Coronary artery (tissue), 2 donors: ENCODE data around the gene FOXD1.
"Not testable (repeated sequence)": the region's sequence is repeated elsewhere in the genome, so short reads cannot be mapped to it uniquely, and the experiment has no call there.

Source experiments
- DNase-seq: peaks from one replicate; pipeline ENCODE4 v3.0.0-alpha.2; 2017; ENCODE audit warnings: low spot score
- H3K27ac ChIP-seq, 2 donors: fragments of 200-600 bp; sonication (generic); one replicate each; pipeline ENCODE4 v1.5.1; 2016 to 2019
- H3K4me3 ChIP-seq: fragments of 200-600 bp; sonication (generic); 2 replicates; pipeline ENCODE4 v1.5.1; 2016; ENCODE audit warnings: mild to moderate bottlenecking, moderate library complexity
- CTCF ChIP-seq: fragments of 200-600 bp; sonication (generic); IDR thresholded peaks from one replicate; pipeline ENCODE4 v1.5.1; 2019; ENCODE audit warnings: antibody characterized with exemption

FOXD1 gene

GRCh38 chr5:73490088-73490487 is 41.5 kb upstream of the FOXD1 start:
- no peak for TF ChIP-seq CTCF
- Histone ChIP-seq H3K27ac (no peak overlapping the region), H3K4me3 (no peak overlapping the region)
- no peak for DNase-seq

- DNase-seq, result no peak
Measured at GRCh38 chr5:73488806-73489205, 40.2 kb upstream of the FOXD1 start.

GRCh38 chr5:73487815-73488214 is 39.2 kb upstream of the FOXD1 start:
- H3K27ac ChIP-seq, result no peak overlapping the region
- no peak overlapping the region for H3K4me3 ChIP-seq
- TF ChIP-seq CTCF, result no peak
- no peak for DNase-seq

More at GRCh38 chr5:73488806-73489205, 40.2 kb upstream of the FOXD1 start:
- no peak for TF ChIP-seq CTCF
- Histone ChIP-seq H3K27ac (no peak overlapping the region), H3K4me3 (no peak overlapping the region)

- not testable (repeated sequence) for DNase-seq, H3K27ac ChIP-seq, H3K4me3 ChIP-seq
Measured at GRCh38 chr5:73487257-73487656, 38.7 kb upstream of the FOXD1 start.

- Histone ChIP-seq H3K4me3 (no peak overlapping the region), H3K27ac (no peak overlapping the region)
- no peak for DNase-seq
- no peak for TF ChIP-seq CTCF
Measured at GRCh38 chr5:73486119-73486899, 37.7 kb upstream of the FOXD1 start.

GRCh38 chr5:73485715-73486114 is 37.1 kb upstream of the FOXD1 start:
- no peak for DNase-seq
- no peak overlapping the region for H3K27ac ChIP-seq
- no peak for TF ChIP-seq CTCF
- no peak overlapping the region for H3K4me3 ChIP-seq

- Histone ChIP-seq H3K27ac (no peak overlapping the region), H3K4me3 (no peak overlapping the region)
- no peak for TF ChIP-seq CTCF
- no peak for DNase-seq
Measured at GRCh38 chr5:73484511-73484910, 35.9 kb upstream of the FOXD1 start.
